A549 (cell line): Measurements from ENCODE around the gene ESR2. TPM values are rescaled to one million over a fixed set of nuclear protein-coding genes. Genes with fewer than 3 reads are reported as not detected.

ENCODE experiments used
- ATAC-seq, 2 experiments: fragments of 200-7000 bp in 1 of 2; fragments of >200 bp in 1 of 2; cut with Nextera tagmentation in 1 of 2; cut with Tn5 transposase in 1 of 2; 3 replicates each; pipeline versions ENCODE4 v1.8.0 to v1.9.1; 2018 to 2020; ENCODE audit warnings: mild to moderate bottlenecking in 1 of 2, moderate library complexity in 1 of 2
- CTCF ChIA-PET: fragments of 300-600 bp; sonication (Branson Sonifier 250); formaldehyde crosslinking; extraction: SDS; loops from one replicate; lab custom pipeline; 2021; ENCODE audit warnings: antibody characterized with exemption, inconsistent platforms; lab: Yijun Ruan, JAX
- POLR2A ChIA-PET: fragments of 350-600 bp; formaldehyde crosslinking; extraction: SDS; loops from one replicate; lab custom pipeline; 2021; ENCODE audit warnings: antibody characterized with exemption, inconsistent platforms; lab: Yijun Ruan, JAX
- DNase-seq, 2 experiments: peaks; one replicate each; pipeline versions ENCODE4 v3.0.0 to v3.0.0-alpha.2; 2011 to 2016; ENCODE audit warnings: low read depth in 1 of 2, low spot score in 1 of 2
- FAIRE-seq: peaks from 2 replicates; lab custom pipeline; 2011; peaks lifted over from hg19 to GRCh38; lab: Jason Lieb, UNC
- H3K27ac ChIP-seq, 2 experiments: fragments of >200 bp; sonication (Bioruptor Twin); formaldehyde crosslinking; 3 replicates each; pipeline ENCODE4 v1.5.1; 2016 to 2017
- H3K4me1 ChIP-seq: fragments of >200 bp; sonication (Bioruptor Twin); formaldehyde crosslinking; 3 replicates; pipeline ENCODE4 v1.6.1; 2016
- H3K4me2 ChIP-seq: fragments of >200 bp; sonication (Bioruptor Twin); formaldehyde crosslinking; 3 replicates; pipeline ENCODE4 v1.6.1; 2016
- H3K4me3 ChIP-seq: fragments of >200 bp; sonication (Bioruptor Twin); formaldehyde crosslinking; 3 replicates; pipeline ENCODE4 v1.5.1; 2016
- H3K9me3 ChIP-seq: fragments of >200 bp; sonication (Bioruptor Twin); formaldehyde crosslinking; 3 replicates; pipeline ENCODE4 v1.6.1; 2016
- ATOH8 ChIP-seq: fragments of 250-450 bp; sonication (Bioruptor Pico); IDR thresholded peaks from 2 replicates; pipeline ENCODE4 v1.5.0; 2020; ENCODE audit warnings: low read depth, mild to moderate bottlenecking, moderate library complexity
- BCL3 ChIP-seq: fragments of >200 bp; sonication (Bioruptor Twin); formaldehyde crosslinking; IDR thresholded peaks from 3 replicates; pipeline ENCODE4 v1.6.1; 2016
- CBX2 ChIP-seq: fragments of 200-600 bp; sonication (generic); IDR thresholded peaks from 2 replicates; pipeline ENCODE4 v1.6.1; 2016; ENCODE audit warnings: low read depth, mild to moderate bottlenecking, borderline replicate concordance
- CBX8 ChIP-seq: fragments of 200-600 bp; sonication (generic); IDR thresholded peaks from 2 replicates; pipeline ENCODE4 v1.6.1; 2016
- CEBPB ChIP-seq, 2 experiments: fragments of >200 bp in 1 of 2; sonication (Bioruptor Twin) in 1 of 2; formaldehyde crosslinking in 1 of 2; IDR thresholded peaks; 2 replicates each; pipeline ENCODE4 v1.6.1; 2012 to 2016
- CTCF ChIP-seq: fragments of >200 bp; sonication (Bioruptor Twin); formaldehyde crosslinking; IDR thresholded peaks from 3 replicates; pipeline ENCODE4 v1.5.1; 2016
- EHMT2 ChIP-seq: fragments of 200-600 bp; sonication (generic); IDR thresholded peaks from 2 replicates; pipeline ENCODE4 v1.6.1; 2016; ENCODE audit warnings: antibody characterized with exemption, low read depth, mild to moderate bottlenecking, moderate library complexity
- EP300 ChIP-seq, 2 experiments: fragments of >200 bp; sonication (Bioruptor Twin); formaldehyde crosslinking; IDR thresholded peaks; 2 replicates in 1 of 2; 3 replicates in 1 of 2; pipeline ENCODE4 v1.6.1; 2016 to 2017
- FOSL2 ChIP-seq, 2 experiments: fragments of 450-650 bp in 1 of 2; fragments of >200 bp in 1 of 2; sonication (Bioruptor Twin) in 1 of 2; formaldehyde crosslinking; IDR thresholded peaks; 2 replicates each; pipeline versions ENCODE4 v1.5.0 to v1.6.1; 2016 to 2020; ENCODE audit warnings: mild to moderate bottlenecking in 1 of 2, moderate library complexity in 1 of 2
- GATA3 ChIP-seq: IDR thresholded peaks from 2 replicates; pipeline ENCODE4 v1.6.1; 2012; ENCODE audit warnings: borderline replicate concordance
- HES2 ChIP-seq: fragments of >200 bp; sonication (Bioruptor Twin); formaldehyde crosslinking; IDR thresholded peaks from 2 replicates; pipeline ENCODE4 v1.6.1; 2016
- HEYL ChIP-seq: fragments of 250-450 bp; sonication (Bioruptor Pico); IDR thresholded peaks from 2 replicates; pipeline ENCODE4 v1.8.0; 2021; ENCODE audit warnings: mild to moderate bottlenecking, moderate library complexity
- HOXB13 ChIP-seq: fragments of 250-450 bp; sonication (Bioruptor Pico); IDR thresholded peaks from 2 replicates; pipeline ENCODE4 v1.5.0; 2020; ENCODE audit warnings: low read depth, mild to moderate bottlenecking, moderate library complexity
- MAFK ChIP-seq: fragments of 450-650 bp; IDR thresholded peaks from 2 replicates; pipeline ENCODE4 v1.6.1; 2014; ENCODE audit not compliant: partially characterized antibody
- MAX ChIP-seq: IDR thresholded peaks from 2 replicates; pipeline ENCODE4 v1.6.1; 2012
- MAZ ChIP-seq: fragments of 150-350 bp; IDR thresholded peaks from 2 replicates; pipeline ENCODE4 v1.6.1; 2014; ENCODE audit warnings: antibody characterized with exemption, low read depth, low read length, borderline replicate concordance
- POLR2A ChIP-seq: IDR thresholded peaks from 2 replicates; pipeline ENCODE4 v1.6.1; 2012; ENCODE audit warnings: mild to moderate bottlenecking, low read length
- REST ChIP-seq: fragments of 200-600 bp; sonication (generic); IDR thresholded peaks from 2 replicates; pipeline ENCODE4 v1.6.1; 2016; ENCODE audit warnings: antibody characterized with exemption, mild to moderate bottlenecking, moderate library complexity
- RFX5 ChIP-seq: fragments of 450-650 bp; IDR thresholded peaks from 2 replicates; pipeline ENCODE4 v1.7.1; 2014; ENCODE audit warnings: antibody characterized with exemption, mild to moderate bottlenecking, moderate library complexity
- ZC3H11A ChIP-seq: fragments of 450-650 bp; IDR thresholded peaks from 2 replicates; pipeline ENCODE4 v1.6.1; 2014; ENCODE audit warnings: antibody characterized with exemption, mild to moderate bottlenecking
- ZNF302 ChIP-seq: fragments of 250-450 bp; sonication (Bioruptor Pico); IDR thresholded peaks from 2 replicates; pipeline ENCODE4 v1.9.0; 2021; ENCODE audit warnings: inconsistent platforms, mild to moderate bottlenecking, moderate library complexity
- ZSCAN20 ChIP-seq: fragments of 250-450 bp; sonication (Bioruptor Pico); IDR thresholded peaks from 2 replicates; pipeline ENCODE4 v1.8.0; 2022; ENCODE audit warnings: mild to moderate bottlenecking, moderate library complexity
- WGBS: methylation state at CpG from one replicate; pipeline ENCODE4 v1.1.6; 2017; ENCODE audit errors: missing lambda C conversion rate; 5-methylcytosine and 5-hydroxymethylcytosine counted together
- polyA plus RNA-seq, 4 experiments: library from polyadenylated mRNA; depleted of rRNA in 3 of 4; stranded (reverse); fragments of >200 nt; fragmentation: RNase III in 1 of 4; extraction: RNeasy Plus Mini Kit Qiagen cat#74134 plus additional on column Dnase treatment in 1 of 4; gene quantifications; 2 replicates in 3 of 4; 3 replicates in 1 of 4; pipeline ENCODE4 v1.2.3, GENCODE V29; 2011 to 2017

ESR2 gene
- polyA plus RNA-seq, 2 of the 4 experiments (the other 2 are of a cell fraction), result 0.05 to 0.06 TPM

GRCh38 chr14:64098120-64098519 is 196.1 kb downstream of the ESR2 start (continued):
- TF ChIP-seq REST (no peak), HEYL (CRISPR knock-in tag) (no peak), HOXB13 (CRISPR knock-in tag) (no peak), MAZ (no peak), EHMT2 (no peak), ZC3H11A (no peak), CBX2 (no peak)

- Histone ChIP-seq H3K27ac (no peak overlapping the region), H3K4me3 (no peak overlapping the region), H3K4me2 (no peak overlapping the region), H3K9me3 (no peaks in the 10 kb centered on the region), H3K4me1 (peaks cover 6% of the 10 kb centered on the region; the same call in 1 of the 3 replicates)
- ChIA-PET POLR2A (no interaction called here), CTCF (no interaction called here)
- no peak for ATAC-seq
- FAIRE-seq, result no peak
- WGBS, result 95% methylated on average over 3 of the region's 3 CpGs
- no peak for DNase-seq
- no peak for TF ChIP-seq GATA3
- no peak for TF ChIP-seq CEBPB (IDR thresholded peaks at IDR 0.05)
- no peak for TF ChIP-seq CBX8
- no peak for TF ChIP-seq BCL3
- no peak for TF ChIP-seq MAFK
- no peak for TF ChIP-seq FOSL2 (IDR thresholded peaks at IDR 0.05)
- TF ChIP-seq FOSL2 (CRISPR knock-in tag; IDR thresholded peaks at IDR 0.05), result no peak
- TF ChIP-seq HOXB13 (CRISPR knock-in tag), result no peak
- no peak for TF ChIP-seq ATOH8 (CRISPR knock-in tag)
- TF ChIP-seq RFX5, result no peak
- TF ChIP-seq CTCF, result no peak
- TF ChIP-seq HES2, result no peak
- no peak for TF ChIP-seq MAX
- TF ChIP-seq EHMT2, result no peak
- TF ChIP-seq HEYL (CRISPR knock-in tag), result no peak
- TF ChIP-seq EP300 (IDR thresholded peaks at IDR 0.05), result no peak
- no peak for TF ChIP-seq ZSCAN20 (CRISPR knock-in tag)
- TF ChIP-seq POLR2A, result no peak
- TF ChIP-seq MAZ, result no peak
- TF ChIP-seq REST, result no peak
- TF ChIP-seq ZNF302, result no peak
These were observed 198.6 kb downstream of the ESR2 start for GRCh38 chr14:64095620-64096019.
